HepG2 (cell line): ENCODE data around the gene SMARCD1. TPM values are rescaled to one million over a fixed set of nuclear protein-coding genes. Genes with fewer than 3 reads are reported as not detected.

Experiments used
- ARID2 ChIP-seq: sonication (generic); formaldehyde crosslinking; IDR thresholded peaks from 2 replicates; pipeline ENCODE4 v1.8.1; 2022; ENCODE audit warnings: mild to moderate bottlenecking, missing genetic modification reagents, borderline replicate concordance
- ARNT2 ChIP-seq: sonication (generic); formaldehyde crosslinking; IDR thresholded peaks from 2 replicates; pipeline ENCODE4 v1.8.0; 2022; ENCODE audit warnings: mild to moderate bottlenecking, low read depth, missing genetic modification reagents, moderate library complexity
- ELF1 ChIP-seq: sonication (generic); formaldehyde crosslinking; IDR thresholded peaks from 2 replicates; pipeline ENCODE4 v1.4.0; 2020; ENCODE audit warnings: missing genetic modification reagents
- KAT2B ChIP-seq: fragments of 150-350 bp; IDR thresholded peaks from 2 replicates; pipeline ENCODE4 v1.6.1; 2014; ENCODE audit warnings: low read depth, low read length, borderline replicate concordance
- MEIS1 ChIP-seq: sonication (generic); formaldehyde crosslinking; IDR thresholded peaks from 2 replicates; pipeline ENCODE4 v1.9.0; 2021; ENCODE audit warnings: mild to moderate bottlenecking, missing genetic modification reagents, moderate library complexity, borderline replicate concordance
- NR2F2 ChIP-seq: IDR thresholded peaks from 2 replicates; pipeline ENCODE4 v1.6.1; 2012; ENCODE audit warnings: low read depth, inconsistent platforms, borderline replicate concordance
- PCBP1 ChIP-seq: fragments of 200-400 bp; formaldehyde crosslinking; IDR thresholded peaks from 2 replicates; pipeline ENCODE4 v1.6.1; 2017; ENCODE audit warnings: mild to moderate bottlenecking, low read depth, low read length, borderline replicate concordance
- POLR2AphosphoS5 ChIP-seq: IDR thresholded peaks from 2 replicates; pipeline ENCODE4 v1.6.1; 2012; ENCODE audit warnings: low read depth, low read length
- RNF2 ChIP-seq: fragments of 450-650 bp; conservative IDR thresholded peaks from 2 replicates; pipeline ENCODE4 v1.6.1; 2016; ENCODE audit warnings: low read depth
- ZNF768 ChIP-seq: sonication (generic); formaldehyde crosslinking; IDR thresholded peaks from 2 replicates; pipeline ENCODE4 v1.4.0; 2020; ENCODE audit warnings: missing genetic modification reagents
- ZNF883 ChIP-seq: sonication (generic); formaldehyde crosslinking; IDR thresholded peaks from 2 replicates; pipeline ENCODE4 v1.5.1; 2020; ENCODE audit warnings: mild to moderate bottlenecking, missing genetic modification reagents; ENCODE audit errors: not compliant biosample characterization
- ZSCAN25 ChIP-seq: sonication (generic); formaldehyde crosslinking; IDR thresholded peaks from 2 replicates; pipeline ENCODE4 v1.8.0; 2022; ENCODE audit warnings: mild to moderate bottlenecking, missing genetic modification reagents
- polyA plus RNA-seq, 8 experiments: library from polyadenylated mRNA; depleted of rRNA in 3 of 8; stranded (reverse) in 7 of 8; unstranded in 1 of 8; fragments of >200 nt; fragmentation: Illumina TruSeq in 4 of 8; extraction: Trizol in 4 of 8; gene quantifications; 2 replicates each; pipeline versions ENCODE4 v1.2.1 to v1.2.3, GENCODE V29; 2011 to 2016; ENCODE audit warnings: low read depth in 4 of 8, missing spikeins in 1 of 8, mixed read lengths in 1 of 8; ENCODE audit not compliant: insufficient read depth in 1 of 8
- total RNA-seq, 5 experiments: library from RNA; depleted of rRNA; stranded (reverse); fragments of >200 nt; fragmentation: Illumina TruSeq; extraction: Trizol; gene quantifications; 2 replicates each; pipeline ENCODE4 v1.2.3, GENCODE V29; 2016; ENCODE audit warnings: low read depth in 1 of 5
- TF ChIP-seq, protein P1 (sequence below): sonication (generic); formaldehyde crosslinking; IDR thresholded peaks from 2 replicates; pipeline ENCODE4 v1.8.0; 2022; ENCODE audit warnings: mild to moderate bottlenecking, missing genetic modification reagents, moderate library complexity
- TF ChIP-seq, protein P2 (sequence below): sonication (generic); formaldehyde crosslinking; IDR thresholded peaks from 2 replicates; pipeline ENCODE4 v1.4.0; 2020; ENCODE audit warnings: missing genetic modification reagents, borderline replicate concordance
- TF ChIP-seq, protein P3 (sequence below): sonication (generic); formaldehyde crosslinking; IDR thresholded peaks from 2 replicates; pipeline ENCODE4 v1.4.0; 2020; ENCODE audit warnings: mild to moderate bottlenecking, missing genetic modification reagents
- TF ChIP-seq, protein P4 (sequence below): sonication (generic); formaldehyde crosslinking; conservative IDR thresholded peaks from 2 replicates; pipeline ENCODE4 v1.4.0; 2020; ENCODE audit warnings: missing genetic modification reagents
- TF ChIP-seq, protein P5 (sequence below): sonication (generic); formaldehyde crosslinking; IDR thresholded peaks from 2 replicates; pipeline ENCODE4 v1.4.0; 2020; ENCODE audit warnings: missing genetic modification reagents
- TF ChIP-seq, protein P6 (sequence below): sonication (generic); formaldehyde crosslinking; IDR thresholded peaks from 2 replicates; pipeline ENCODE4 v1.4.0; 2020; ENCODE audit warnings: missing genetic modification reagents

Gene SMARCD1
- total and polyA plus RNA-seq, 2 of the 13 experiments (the other 11 are each of a cell fraction or from before 2014, with no cell fraction given), result 51.7 to 54.6 TPM

DNA sequence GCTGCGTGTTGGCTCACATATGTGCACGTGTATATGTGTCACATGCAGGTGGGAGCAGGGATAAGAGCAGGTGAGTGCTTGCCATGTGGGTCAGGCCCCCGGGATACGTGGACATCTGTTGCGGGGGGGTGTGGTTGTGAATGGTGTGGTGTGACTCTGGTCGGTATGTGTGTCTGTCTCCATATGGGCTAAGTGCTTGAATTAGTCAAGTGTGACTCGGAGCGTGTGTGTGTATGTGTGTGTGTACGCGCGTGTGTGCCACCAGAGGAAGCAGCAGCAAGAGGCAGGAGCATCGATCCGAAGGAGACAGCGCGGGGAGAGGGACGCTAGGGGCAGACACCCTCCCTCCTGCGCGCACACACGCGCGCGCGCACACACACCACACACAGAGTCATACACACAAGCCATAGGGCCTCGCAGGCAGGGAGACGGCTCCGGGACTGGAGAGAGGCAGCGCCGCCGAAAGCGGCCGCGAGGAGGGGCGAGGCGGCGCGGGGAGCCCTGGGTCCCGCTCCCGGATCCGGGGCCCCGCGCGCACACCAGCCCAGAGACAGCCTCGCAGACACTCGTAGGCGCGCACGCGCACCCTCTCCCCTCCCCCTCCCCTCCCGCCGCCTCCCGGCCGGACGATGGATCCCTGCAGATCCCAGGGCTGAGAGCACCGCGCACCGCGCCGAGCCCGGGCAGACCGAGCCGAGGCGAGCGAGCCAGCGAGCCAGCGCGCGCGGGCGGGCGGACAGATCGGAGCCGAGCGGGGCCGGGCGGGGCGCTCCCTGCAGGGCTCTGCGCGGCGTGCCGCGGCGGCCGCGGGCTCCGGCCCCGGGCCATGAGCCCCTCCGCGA, 27.9 kb upstream of the SMARCD1 start, which contains the start of gene ASIC1 (continued):
- TF ChIP-seq, protein P1, sequence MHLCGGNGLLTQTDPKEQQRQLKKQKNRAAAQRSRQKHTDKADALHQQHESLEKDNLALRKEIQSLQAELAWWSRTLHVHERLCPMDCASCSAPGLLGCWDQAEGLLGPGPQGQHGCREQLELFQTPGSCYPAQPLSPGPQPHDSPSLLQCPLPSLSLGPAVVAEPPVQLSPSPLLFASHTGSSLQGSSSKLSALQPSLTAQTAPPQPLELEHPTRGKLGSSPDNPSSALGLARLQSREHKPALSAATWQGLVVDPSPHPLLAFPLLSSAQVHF, result no peak
- TF ChIP-seq MEIS1 (CRISPR knock-in tag), result 0 out of 2 replicates have a peak, but pooled peaks have one; percentile 49
- no peak for TF ChIP-seq NR2F2
- TF ChIP-seq, protein P2, sequence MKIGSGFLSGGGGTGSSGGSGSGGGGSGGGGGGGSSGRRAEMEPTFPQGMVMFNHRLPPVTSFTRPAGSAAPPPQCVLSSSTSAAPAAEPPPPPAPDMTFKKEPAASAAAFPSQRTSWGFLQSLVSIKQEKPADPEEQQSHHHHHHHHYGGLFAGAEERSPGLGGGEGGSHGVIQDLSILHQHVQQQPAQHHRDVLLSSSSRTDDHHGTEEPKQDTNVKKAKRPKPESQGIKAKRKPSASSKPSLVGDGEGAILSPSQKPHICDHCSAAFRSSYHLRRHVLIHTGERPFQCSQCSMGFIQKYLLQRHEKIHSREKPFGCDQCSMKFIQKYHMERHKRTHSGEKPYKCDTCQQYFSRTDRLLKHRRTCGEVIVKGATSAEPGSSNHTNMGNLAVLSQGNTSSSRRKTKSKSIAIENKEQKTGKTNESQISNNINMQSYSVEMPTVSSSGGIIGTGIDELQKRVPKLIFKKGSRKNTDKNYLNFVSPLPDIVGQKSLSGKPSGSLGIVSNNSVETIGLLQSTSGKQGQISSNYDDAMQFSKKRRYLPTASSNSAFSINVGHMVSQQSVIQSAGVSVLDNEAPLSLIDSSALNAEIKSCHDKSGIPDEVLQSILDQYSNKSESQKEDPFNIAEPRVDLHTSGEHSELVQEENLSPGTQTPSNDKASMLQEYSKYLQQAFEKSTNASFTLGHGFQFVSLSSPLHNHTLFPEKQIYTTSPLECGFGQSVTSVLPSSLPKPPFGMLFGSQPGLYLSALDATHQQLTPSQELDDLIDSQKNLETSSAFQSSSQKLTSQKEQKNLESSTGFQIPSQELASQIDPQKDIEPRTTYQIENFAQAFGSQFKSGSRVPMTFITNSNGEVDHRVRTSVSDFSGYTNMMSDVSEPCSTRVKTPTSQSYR (CRISPR knock-in tag), result peak; percentile 10; the same call in 1 of the 2 replicates
- no peak for TF ChIP-seq KAT2B
- TF ChIP-seq ZNF768 (CRISPR knock-in tag), result peak; percentile 35; the same call in 1 of the 2 replicates
- TF ChIP-seq, protein P3, sequence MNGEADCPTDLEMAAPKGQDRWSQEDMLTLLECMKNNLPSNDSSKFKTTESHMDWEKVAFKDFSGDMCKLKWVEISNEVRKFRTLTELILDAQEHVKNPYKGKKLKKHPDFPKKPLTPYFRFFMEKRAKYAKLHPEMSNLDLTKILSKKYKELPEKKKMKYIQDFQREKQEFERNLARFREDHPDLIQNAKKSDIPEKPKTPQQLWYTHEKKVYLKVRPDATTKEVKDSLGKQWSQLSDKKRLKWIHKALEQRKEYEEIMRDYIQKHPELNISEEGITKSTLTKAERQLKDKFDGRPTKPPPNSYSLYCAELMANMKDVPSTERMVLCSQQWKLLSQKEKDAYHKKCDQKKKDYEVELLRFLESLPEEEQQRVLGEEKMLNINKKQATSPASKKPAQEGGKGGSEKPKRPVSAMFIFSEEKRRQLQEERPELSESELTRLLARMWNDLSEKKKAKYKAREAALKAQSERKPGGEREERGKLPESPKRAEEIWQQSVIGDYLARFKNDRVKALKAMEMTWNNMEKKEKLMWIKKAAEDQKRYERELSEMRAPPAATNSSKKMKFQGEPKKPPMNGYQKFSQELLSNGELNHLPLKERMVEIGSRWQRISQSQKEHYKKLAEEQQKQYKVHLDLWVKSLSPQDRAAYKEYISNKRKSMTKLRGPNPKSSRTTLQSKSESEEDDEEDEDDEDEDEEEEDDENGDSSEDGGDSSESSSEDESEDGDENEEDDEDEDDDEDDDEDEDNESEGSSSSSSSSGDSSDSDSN (CRISPR knock-in tag), result peak; percentile 64
- TF ChIP-seq, protein P4, sequence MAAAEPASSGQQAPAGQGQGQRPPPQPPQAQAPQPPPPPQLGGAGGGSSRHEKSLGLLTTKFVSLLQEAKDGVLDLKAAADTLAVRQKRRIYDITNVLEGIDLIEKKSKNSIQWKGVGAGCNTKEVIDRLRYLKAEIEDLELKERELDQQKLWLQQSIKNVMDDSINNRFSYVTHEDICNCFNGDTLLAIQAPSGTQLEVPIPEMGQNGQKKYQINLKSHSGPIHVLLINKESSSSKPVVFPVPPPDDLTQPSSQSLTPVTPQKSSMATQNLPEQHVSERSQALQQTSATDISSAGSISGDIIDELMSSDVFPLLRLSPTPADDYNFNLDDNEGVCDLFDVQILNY (CRISPR knock-in tag), result no peak
- TF ChIP-seq, protein P5, sequence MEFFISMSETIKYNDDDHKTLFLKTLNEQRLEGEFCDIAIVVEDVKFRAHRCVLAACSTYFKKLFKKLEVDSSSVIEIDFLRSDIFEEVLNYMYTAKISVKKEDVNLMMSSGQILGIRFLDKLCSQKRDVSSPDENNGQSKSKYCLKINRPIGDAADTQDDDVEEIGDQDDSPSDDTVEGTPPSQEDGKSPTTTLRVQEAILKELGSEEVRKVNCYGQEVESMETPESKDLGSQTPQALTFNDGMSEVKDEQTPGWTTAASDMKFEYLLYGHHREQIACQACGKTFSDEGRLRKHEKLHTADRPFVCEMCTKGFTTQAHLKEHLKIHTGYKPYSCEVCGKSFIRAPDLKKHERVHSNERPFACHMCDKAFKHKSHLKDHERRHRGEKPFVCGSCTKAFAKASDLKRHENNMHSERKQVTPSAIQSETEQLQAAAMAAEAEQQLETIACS (CRISPR knock-in tag), result peak; percentile 88
- no peak for TF ChIP-seq POLR2AphosphoS5
- 0 out of 2 replicates have a peak, but pooled peaks have one; percentile 19 for TF ChIP-seq ARID2
- 0 out of 2 replicates have a peak, but pooled peaks have one; percentile 24 for TF ChIP-seq RNF2
- TF ChIP-seq ZSCAN25, result 0 out of 2 replicates have a peak, but pooled peaks have one; percentile 12
- peak; percentile 35; the same call in 1 of the 2 replicates for TF ChIP-seq PCBP1
- no peak for TF ChIP-seq ELF1 (CRISPR knock-in tag)
- TF ChIP-seq ARNT2 (CRISPR knock-in tag), result 0 out of 2 replicates have a peak, but pooled peaks have one; percentile 24
- TF ChIP-seq, protein P6, sequence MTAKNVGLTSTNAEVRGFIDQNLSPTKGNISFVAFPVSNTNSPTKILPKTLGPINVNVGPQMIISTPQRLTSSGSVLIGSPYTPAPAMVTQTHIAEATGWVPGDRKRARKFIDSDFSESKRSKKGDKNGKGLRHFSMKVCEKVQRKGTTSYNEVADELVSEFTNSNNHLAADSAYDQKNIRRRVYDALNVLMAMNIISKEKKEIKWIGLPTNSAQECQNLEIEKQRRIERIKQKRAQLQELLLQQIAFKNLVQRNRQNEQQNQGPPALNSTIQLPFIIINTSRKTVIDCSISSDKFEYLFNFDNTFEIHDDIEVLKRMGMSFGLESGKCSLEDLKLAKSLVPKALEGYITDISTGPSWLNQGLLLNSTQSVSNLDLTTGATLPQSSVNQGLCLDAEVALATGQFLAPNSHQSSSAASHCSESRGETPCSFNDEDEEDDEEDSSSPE (CRISPR knock-in tag), result 0 out of 2 replicates have a peak, but pooled peaks have one; percentile 22
- TF ChIP-seq ZNF883, result no peak
